ENCODE data around the gene FITM1.

FITM1 gene

GRCh38 chr14:24177891-24178290 lies 47.4 kb downstream of the FITM1 start:
- H3K27me3 ChIP-seq (ENCODE audit: control insufficient read depth, low read length): no peaks in the 10 kb centered on the region
- peaks cover 5% of the 10 kb centered on the region; the same call in 1 of the 2 replicates for H3F3A ChIP-seq (ENCODE audit: control insufficient read depth, insufficient read depth)
- no peak overlapping the region for H3K27ac ChIP-seq (ENCODE audit: low read depth, low read length)
- H3K4me3 ChIP-seq (ENCODE audit: low read length): no peak overlapping the region
- H3K36me3 ChIP-seq (ENCODE audit: control insufficient read depth, low read length): peaks cover 50% of the 10 kb centered on the region
- no peaks in the 10 kb centered on the region for H3K9me2 ChIP-seq (replicated peaks; ENCODE audit: control insufficient read depth, low read length)
- no peaks in the 10 kb centered on the region for H4K20me1 ChIP-seq (ENCODE audit: control insufficient read depth, insufficient read depth, low read depth, low read length)
- no peaks in the 10 kb centered on the region for H3K4me1 ChIP-seq (ENCODE audit: control insufficient read depth, low read length)
- no peaks in the 10 kb centered on the region for H3K9me3 ChIP-seq (ENCODE audit: control insufficient read depth, insufficient read depth, low read length)
- no peaks in the 10 kb centered on the region for H3K79me2 ChIP-seq (ENCODE audit: control insufficient read depth, low read length)
- TF ChIP-seq CTCF (IDR thresholded peaks at IDR 0.05; ENCODE audit: low read depth, low read length, poor library complexity, severe bottlenecking) (no peak), EZH2phosphoT487 (IDR thresholded peaks at IDR 0.05; ENCODE audit: borderline replicate concordance, low read length) (no peak)
- no peak overlapping the region for H3K4me2 ChIP-seq (ENCODE audit: low read length)

- Histone ChIP-seq H3K79me2 (ENCODE audit: control insufficient read depth, low read length) (no peaks in the 10 kb centered on the region), H3K4me2 (ENCODE audit: low read length) (no peak overlapping the region), H3K27me3 (ENCODE audit: control insufficient read depth, low read length) (no peaks in the 10 kb centered on the region), H3K4me1 (ENCODE audit: control insufficient read depth, low read length) (no peaks in the 10 kb centered on the region), H3K9me2 (replicated peaks; ENCODE audit: control insufficient read depth, low read length) (no peaks in the 10 kb centered on the region), H3K27ac (ENCODE audit: low read depth, low read length) (no peak overlapping the region), H3F3A (ENCODE audit: control insufficient read depth, insufficient read depth) (peaks cover 5% of the 10 kb centered on the region; the same call in 1 of the 2 replicates), H3K4me3 (ENCODE audit: low read length) (no peak overlapping the region), H4K20me1 (ENCODE audit: control insufficient read depth, insufficient read depth, low read depth, low read length) (no peaks in the 10 kb centered on the region), H3K9me3 (ENCODE audit: control insufficient read depth, insufficient read depth, low read length) (no peaks in the 10 kb centered on the region), H3K36me3 (ENCODE audit: control insufficient read depth, low read length) (peaks cover 57% of the 10 kb centered on the region)
- no peak for TF ChIP-seq EZH2phosphoT487 (IDR thresholded peaks at IDR 0.05; ENCODE audit: borderline replicate concordance, low read length)
- no peak for TF ChIP-seq CTCF (IDR thresholded peaks at IDR 0.05; ENCODE audit: low read depth, low read length, poor library complexity, severe bottlenecking)
Observed at GRCh38 chr14:24178399-24179178, 48.1 kb downstream of the FITM1 start.

GRCh38 chr14:24179294-24179960 lies 49.0 kb downstream of the FITM1 start:
- no peaks in the 10 kb centered on the region for H3K79me2 ChIP-seq (ENCODE audit: control insufficient read depth, low read length)
- H3K4me2 ChIP-seq (ENCODE audit: low read length): no peak overlapping the region
- H3K9me2 ChIP-seq (replicated peaks; ENCODE audit: control insufficient read depth, low read length): no peaks in the 10 kb centered on the region
- H3K27me3 ChIP-seq (ENCODE audit: control insufficient read depth, low read length): no peaks in the 10 kb centered on the region
- H3F3A ChIP-seq (ENCODE audit: control insufficient read depth, insufficient read depth): peaks cover 5% of the 10 kb centered on the region; the same call in 1 of the 2 replicates
- H3K4me3 ChIP-seq (ENCODE audit: low read length): no peak overlapping the region
- peaks cover 64% of the 10 kb centered on the region for H3K36me3 ChIP-seq (ENCODE audit: control insufficient read depth, low read length)
- H3K27ac ChIP-seq (ENCODE audit: low read depth, low read length): no peak overlapping the region
- no peaks in the 10 kb centered on the region for H4K20me1 ChIP-seq (ENCODE audit: control insufficient read depth, insufficient read depth, low read depth, low read length)
- no peaks in the 10 kb centered on the region for H3K4me1 ChIP-seq (ENCODE audit: control insufficient read depth, low read length)
- no peak for TF ChIP-seq CTCF (IDR thresholded peaks at IDR 0.05; ENCODE audit: low read depth, low read length, poor library complexity, severe bottlenecking)
- TF ChIP-seq EZH2phosphoT487 (IDR thresholded peaks at IDR 0.05; ENCODE audit: borderline replicate concordance, low read length): no peak
- H3K9me3 ChIP-seq (ENCODE audit: control insufficient read depth, insufficient read depth, low read length): no peaks in the 10 kb centered on the region

All from DOHH2 (cell line).